Activated naive CD8-positive, alpha-beta T cell treated with anti-CD3 and anti-CD28 coated beads, Interleukin-2, amount 10 ng/mL, durations not matched to agents 7 days and 5 days (primary cell): Measurements from ENCODE around the gene ZNF445. TPM values are rescaled to one million over a fixed set of nuclear protein-coding genes. Genes with fewer than 3 reads are reported as not detected.
"Not testable (repeated sequence)": the region's sequence is repeated elsewhere in the genome, so short reads cannot be mapped to it uniquely, and the experiment has no call there.

Source experiments
- ATAC-seq: fragments of 150-1000 bp; cut with Tn5 transposase; one replicate; pipeline ENCODE4 v1.10.0; 2021; ENCODE audit warnings: low read depth, moderate library complexity
- POLR2A ChIA-PET: fragments of 350-600 bp; sonication (Branson Sonifier 250); formaldehyde crosslinking; loops from one replicate; lab custom pipeline; 2021; ENCODE audit warnings: antibody characterized with exemption; lab: Charles Lee
- DNase-seq: peaks from one replicate; pipeline ENCODE4 v3.0.0; 2021
- H3K27ac Mint-ChIP-seq: one replicate; pipeline ENCODE4 v1.8.0; 2022; ENCODE audit warnings: mild to moderate bottlenecking, mixed read lengths
- H3K27me3 Mint-ChIP-seq: one replicate; pipeline ENCODE4 v1.8.0; 2022; ENCODE audit warnings: mild to moderate bottlenecking, moderate library complexity, mixed read lengths
- H3K36me3 Mint-ChIP-seq: one replicate; pipeline ENCODE4 v1.8.0; 2021; ENCODE audit warnings: mild to moderate bottlenecking, mixed read lengths
- H3K4me1 Mint-ChIP-seq: one replicate; pipeline ENCODE4 v1.8.0; 2021; ENCODE audit warnings: mixed read lengths
- H3K4me3 Mint-ChIP-seq: one replicate; pipeline ENCODE4 v1.8.0; 2022; ENCODE audit warnings: mild to moderate bottlenecking, moderate library complexity, mixed read lengths
- H3K9me3 Mint-ChIP-seq: one replicate; pipeline ENCODE4 v1.8.0; 2021; ENCODE audit warnings: mixed read lengths
- total RNA-seq, 2 experiments: library from RNA; stranded (reverse); gene quantifications; one replicate each; pipeline ENCODE4 v1.2.3, GENCODE V29; 2021

ZNF445 gene
- total RNA-seq, 2 experiments from 2014 or later = 26.2 to 27.2 TPM

DNA sequence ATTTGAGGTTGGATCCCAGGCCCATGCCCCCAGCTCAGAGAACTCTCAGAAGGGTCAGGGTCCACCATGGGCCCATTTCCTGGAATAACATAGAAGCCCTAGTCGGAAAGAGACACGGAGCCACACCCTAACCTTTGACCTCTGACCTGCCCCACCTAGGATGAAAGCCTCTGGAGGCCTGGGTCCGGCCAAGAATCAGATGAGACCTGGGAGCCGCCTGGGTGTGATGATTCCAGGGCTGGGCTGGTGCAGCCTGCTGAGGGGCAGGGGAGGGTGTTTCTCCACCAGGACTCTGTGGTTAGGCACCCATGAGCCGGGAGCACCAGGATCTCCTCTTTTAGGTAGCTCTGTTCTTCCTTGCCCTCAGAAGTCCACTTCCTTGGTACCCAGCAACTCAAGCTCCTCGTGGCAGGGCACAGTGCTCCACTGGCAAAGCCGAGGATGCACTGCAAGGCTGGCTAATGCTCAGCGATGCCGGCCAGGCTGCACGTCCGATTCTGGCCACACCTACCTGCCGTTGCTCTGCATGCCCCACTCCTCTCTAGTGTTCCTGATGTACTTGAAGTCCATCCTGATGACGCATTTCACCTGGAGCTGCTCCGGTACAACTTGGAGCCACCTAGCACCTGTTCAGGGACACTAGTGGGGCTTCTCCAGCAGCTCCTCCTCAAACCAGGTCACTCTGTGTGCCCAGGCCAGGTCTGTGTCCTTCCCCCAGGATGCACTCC, 57.4 kb downstream of the ZNF445 start:
- DNase-seq (no peak), ATAC-seq (no peak)
- H3K27me3 Mint-ChIP-seq = peaks cover 2% of the 10 kb centered on the region
- H3K27ac Mint-ChIP-seq = no peak overlapping the region
- no peaks in the 10 kb centered on the region for H3K36me3 Mint-ChIP-seq
- H3K4me1 Mint-ChIP-seq = no peaks in the 10 kb centered on the region
- no peak overlapping the region for H3K4me3 Mint-ChIP-seq
- POLR2A ChIA-PET = no interaction called here
- H3K9me3 Mint-ChIP-seq = no peaks in the 10 kb centered on the region

GRCh38 chr3:44419116-44419922, 58.2 kb downstream of the ZNF445 start:
- no peak for ATAC-seq
- Mint-ChIP-seq H3K27me3 (peaks cover 2% of the 10 kb centered on the region), H3K4me1 (no peaks in the 10 kb centered on the region), H3K27ac (no peak overlapping the region), H3K9me3 (no peaks in the 10 kb centered on the region), H3K4me3 (no peak overlapping the region), H3K36me3 (no peaks in the 10 kb centered on the region)
- POLR2A ChIA-PET = no interaction called here
- DNase-seq = no peak

GRCh38 chr3:44418549-44418948, 58.9 kb downstream of the ZNF445 start:
- Mint-ChIP-seq H3K4me3 (no peak overlapping the region), H3K27me3 (peaks cover 2% of the 10 kb centered on the region), H3K4me1 (no peaks in the 10 kb centered on the region), H3K36me3 (no peaks in the 10 kb centered on the region), H3K9me3 (no peaks in the 10 kb centered on the region), H3K27ac (no peak overlapping the region)
- DNase-seq (no peak), ATAC-seq (no peak)
- POLR2A ChIA-PET = no interaction called here

DNA sequence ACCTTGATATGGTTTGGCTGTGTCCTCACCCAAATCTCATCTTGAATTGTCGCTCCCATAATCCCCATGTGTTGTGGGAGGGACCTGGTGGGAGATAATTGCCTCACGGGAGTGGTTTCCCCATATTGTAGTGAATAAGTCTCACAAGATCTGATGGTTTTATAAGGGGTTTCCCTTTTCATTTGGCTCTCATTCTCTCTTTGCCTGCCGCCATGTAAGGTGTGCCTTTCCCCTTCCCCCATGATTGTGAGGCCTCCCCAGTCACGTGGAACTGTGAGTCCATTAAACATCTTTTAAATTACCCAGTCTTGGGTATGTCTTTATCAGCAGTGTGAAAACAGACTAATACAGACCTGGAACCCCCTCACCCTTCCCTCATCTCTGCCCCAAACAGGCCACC, 59.4 kb downstream of the ZNF445 start:
- H3K27ac Mint-ChIP-seq, H3K36me3 Mint-ChIP-seq, POLR2A ChIA-PET, H3K4me1 Mint-ChIP-seq, ATAC-seq, DNase-seq, H3K9me3 Mint-ChIP-seq, H3K27me3 Mint-ChIP-seq, H3K4me3 Mint-ChIP-seq: not testable (repeated sequence)

DNA sequence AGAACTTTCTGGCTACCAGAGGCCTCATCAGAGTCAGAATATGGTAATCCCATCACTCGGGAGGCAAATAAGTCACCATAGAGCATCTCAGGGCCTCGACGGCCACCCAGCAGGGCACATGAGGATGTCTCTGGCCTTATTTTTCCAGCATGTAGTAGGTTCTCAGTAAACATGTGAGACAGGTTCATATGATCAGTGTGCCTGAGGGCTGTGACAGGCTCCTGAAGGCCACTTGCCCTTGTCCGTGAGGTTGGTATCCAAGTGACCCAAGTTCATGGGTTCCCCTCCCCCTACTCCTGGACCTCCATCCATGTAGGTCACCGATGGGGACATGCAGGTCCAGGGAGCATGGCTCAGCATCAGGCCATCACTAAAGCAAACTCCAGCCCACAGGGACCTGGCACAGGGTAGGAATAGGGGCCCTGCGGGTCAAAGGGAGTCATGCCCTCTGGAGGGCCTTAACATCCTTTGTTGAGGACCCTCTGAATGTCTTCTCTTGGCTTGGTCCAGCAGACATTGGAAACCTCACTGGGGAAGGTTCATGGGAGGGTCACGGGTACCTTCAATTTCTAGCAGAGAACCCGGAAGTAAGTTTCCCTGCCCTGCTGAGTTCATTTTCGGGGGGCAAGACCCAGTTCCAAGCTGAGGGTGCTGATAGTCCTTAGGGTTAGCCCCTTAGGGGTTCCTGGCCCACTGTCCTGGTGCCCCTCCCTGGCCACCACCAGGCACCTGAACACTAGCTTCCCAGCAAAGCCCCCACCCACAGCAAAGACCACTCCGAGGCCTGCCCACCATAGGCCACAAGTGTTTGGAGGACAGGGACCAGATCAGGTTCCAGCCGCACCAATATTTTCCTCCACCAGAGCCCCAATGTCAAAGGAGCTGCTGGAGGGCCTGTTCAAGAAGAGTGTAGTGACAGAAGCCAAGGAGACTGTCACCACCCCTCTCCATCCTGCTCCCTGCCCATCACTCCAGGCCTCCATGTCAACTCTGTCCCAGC, 61.1 kb downstream of the ZNF445 start:
- no peaks in the 10 kb centered on the region for H3K36me3 Mint-ChIP-seq
- DNase-seq (no peak), ATAC-seq (no peak)
- no peaks in the 10 kb centered on the region for H3K9me3 Mint-ChIP-seq
- no peak overlapping the region for H3K27ac Mint-ChIP-seq
- H3K4me1 Mint-ChIP-seq = no peaks in the 10 kb centered on the region
- peaks cover 2% of the 10 kb centered on the region for H3K27me3 Mint-ChIP-seq
- H3K4me3 Mint-ChIP-seq = no peak overlapping the region
- POLR2A ChIA-PET = interaction anchor here (0.6 kb wide), 1 partner anchor 15 kb away, joined by 4 read pairs; no protein-coding TSS in a partner anchor

GRCh38 chr3:44415421-44415820, 62.0 kb downstream of the ZNF445 start:
- Mint-ChIP-seq H3K9me3 (no peaks in the 10 kb centered on the region), H3K27ac (no peak overlapping the region), H3K27me3 (peaks cover 2% of the 10 kb centered on the region), H3K36me3 (no peaks in the 10 kb centered on the region), H3K4me3 (no peak overlapping the region), H3K4me1 (no peaks in the 10 kb centered on the region)
- POLR2A ChIA-PET = no interaction called here
- DNase-seq (no peak), ATAC-seq (no peak)

DNA sequence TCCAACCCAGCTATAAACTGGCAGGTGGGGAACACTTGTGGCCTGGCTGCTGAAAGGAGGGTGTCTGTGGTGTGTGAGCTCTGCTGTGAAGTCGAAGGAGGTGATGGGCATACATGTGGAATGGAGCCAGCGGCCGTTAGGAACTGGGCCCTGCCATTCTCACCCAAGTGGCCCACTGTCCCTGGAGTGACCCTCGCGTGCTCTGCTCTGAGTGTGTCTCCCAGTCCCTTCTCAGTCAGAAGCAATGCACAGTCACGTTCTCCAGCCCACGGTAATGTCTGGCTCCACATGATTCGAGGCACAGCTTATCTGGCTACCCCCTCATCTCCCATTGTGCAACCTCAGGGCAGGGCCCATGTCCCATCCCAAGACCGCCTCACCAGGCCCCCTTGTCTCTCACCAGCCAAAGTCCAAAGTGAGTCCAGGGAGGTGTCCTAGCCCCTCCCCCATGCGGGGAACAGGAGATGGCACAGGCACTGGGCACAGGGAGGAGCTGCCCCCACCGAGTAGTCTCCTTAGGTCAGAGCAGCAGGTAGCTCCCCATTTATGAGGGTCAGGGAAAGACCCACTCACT, 62.9 kb downstream of the ZNF445 start:
- Mint-ChIP-seq H3K36me3 (no peaks in the 10 kb centered on the region), H3K4me1 (no peaks in the 10 kb centered on the region), H3K27ac (no peak overlapping the region), H3K27me3 (peaks cover 2% of the 10 kb centered on the region), H3K4me3 (no peak overlapping the region), H3K9me3 (no peaks in the 10 kb centered on the region)
- POLR2A ChIA-PET = no interaction called here
- ATAC-seq = no peak
- DNase-seq = no peak

- POLR2A ChIA-PET = no interaction called here
- no peak for DNase-seq
- Mint-ChIP-seq H3K9me3 (no peaks in the 10 kb centered on the region), H3K36me3 (peaks cover 2% of the 10 kb centered on the region), H3K4me1 (no peaks in the 10 kb centered on the region), H3K27ac (no peak overlapping the region), H3K27me3 (no peaks in the 10 kb centered on the region), H3K4me3 (no peak overlapping the region)
- ATAC-seq = no peak
Observed at GRCh38 chr3:44412365-44412764, 65.1 kb downstream of the ZNF445 start.

DNA sequence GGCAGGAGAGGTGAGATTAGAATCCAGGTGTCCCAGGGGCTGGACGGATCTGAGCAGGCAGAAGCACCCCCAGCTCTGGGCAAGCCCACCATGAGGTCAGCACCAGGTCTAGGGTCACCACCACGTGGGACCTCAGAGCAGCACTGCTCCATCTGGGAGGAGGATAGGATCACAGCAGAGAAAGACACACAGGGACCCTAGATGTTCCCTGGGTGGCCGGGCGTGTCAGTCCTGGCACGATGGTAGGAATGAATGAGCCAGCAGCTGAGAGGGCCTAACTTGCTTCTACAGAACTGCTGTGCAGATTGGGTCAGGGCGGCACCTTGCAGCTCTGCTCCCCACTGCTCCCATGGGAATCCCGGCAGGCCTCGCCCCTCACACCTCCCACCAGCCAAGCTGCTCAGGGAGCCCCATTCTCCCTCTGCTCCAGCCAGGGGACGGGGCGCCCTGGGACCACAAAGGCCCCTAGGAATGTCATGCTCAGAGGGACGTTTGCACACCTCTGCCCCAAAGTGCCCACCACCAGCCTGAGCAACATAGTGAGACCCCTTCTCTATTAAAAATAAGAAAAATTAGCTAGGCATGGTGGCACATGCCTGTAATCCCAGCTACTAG, 66.3 kb downstream of the ZNF445 start:
- H3K4me3 Mint-ChIP-seq = no peak overlapping the region
- H3K27me3 Mint-ChIP-seq = no peaks in the 10 kb centered on the region
- no peaks in the 10 kb centered on the region for H3K4me1 Mint-ChIP-seq
- ATAC-seq = no peak
- no peak overlapping the region for H3K27ac Mint-ChIP-seq
- no peaks in the 10 kb centered on the region for H3K9me3 Mint-ChIP-seq
- DNase-seq = no peak
- H3K36me3 Mint-ChIP-seq = peaks cover 2% of the 10 kb centered on the region
- POLR2A ChIA-PET = no interaction called here

DNA sequence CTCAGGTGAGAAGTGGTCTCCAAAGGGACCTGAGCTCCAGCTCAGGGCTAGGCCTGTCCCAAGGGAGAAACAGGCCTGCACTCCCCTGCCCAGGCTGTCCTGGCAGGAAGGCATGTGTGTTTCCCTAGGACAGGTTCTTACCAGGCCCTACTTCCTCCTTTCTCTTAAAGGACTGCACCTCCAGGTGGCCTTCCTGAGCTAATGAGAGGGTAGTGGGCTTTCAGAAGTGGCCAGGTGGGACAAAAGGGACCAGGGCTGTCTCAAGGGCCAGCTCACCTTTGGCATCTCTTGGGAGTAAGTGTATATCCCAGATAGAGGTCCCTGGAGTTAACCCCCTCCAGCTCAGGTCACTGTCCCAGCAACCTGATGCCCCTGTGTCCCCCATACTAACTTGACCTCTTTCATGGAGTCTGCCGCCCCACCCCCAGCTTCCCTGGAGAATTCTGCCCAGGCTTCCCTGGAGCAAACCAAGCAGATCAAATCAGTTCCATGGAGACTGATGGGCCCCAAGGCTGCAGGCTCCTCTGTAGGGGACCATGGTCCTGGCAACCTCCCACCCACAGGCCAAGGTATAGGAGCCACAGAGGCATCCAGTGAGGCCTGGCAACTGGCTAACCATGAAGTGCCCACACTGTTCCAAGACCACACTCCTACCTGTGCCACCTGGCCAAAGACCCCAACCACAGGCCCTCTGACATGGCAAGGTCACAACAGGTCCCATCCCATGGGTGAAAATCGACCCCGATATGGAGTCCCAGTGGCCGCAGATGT, 67.6 kb downstream of the ZNF445 start:
- DNase-seq (no peak), ATAC-seq (no peak)
- Mint-ChIP-seq H3K27ac (no peak overlapping the region), H3K4me1 (no peaks in the 10 kb centered on the region), H3K36me3 (peaks cover 2% of the 10 kb centered on the region), H3K9me3 (no peaks in the 10 kb centered on the region), H3K4me3 (no peak overlapping the region), H3K27me3 (no peaks in the 10 kb centered on the region)
- POLR2A ChIA-PET = no interaction called here

- ATAC-seq = no peak
- H3K4me3 Mint-ChIP-seq = no peak overlapping the region
- H3K4me1 Mint-ChIP-seq = no peaks in the 10 kb centered on the region
- no peaks in the 10 kb centered on the region for H3K27me3 Mint-ChIP-seq
- POLR2A ChIA-PET = no interaction called here
- H3K36me3 Mint-ChIP-seq = peaks cover 5% of the 10 kb centered on the region
- no peak for DNase-seq
- no peaks in the 10 kb centered on the region for H3K9me3 Mint-ChIP-seq
- H3K27ac Mint-ChIP-seq = no peak overlapping the region
Observed at GRCh38 chr3:44402548-44402947, 74.9 kb downstream of the ZNF445 start.

- H3K27ac Mint-ChIP-seq = no peak overlapping the region
- no peaks in the 10 kb centered on the region for H3K9me3 Mint-ChIP-seq
- H3K4me1 Mint-ChIP-seq = no peaks in the 10 kb centered on the region
- POLR2A ChIA-PET = no interaction called here
- DNase-seq = no peak
- no peak for ATAC-seq
- peaks cover 5% of the 10 kb centered on the region for H3K36me3 Mint-ChIP-seq
- H3K4me3 Mint-ChIP-seq = no peak overlapping the region
- H3K27me3 Mint-ChIP-seq = no peaks in the 10 kb centered on the region
Observed at GRCh38 chr3:44400771-44401170, 76.7 kb downstream of the ZNF445 start.
